Measurements from ENCODE around the gene PKN1. TPM values are rescaled to one million over a fixed set of nuclear protein-coding genes. Genes with fewer than 3 reads are reported as not detected.

The PKN1 gene
- total RNA-seq, 1 donor from 2014 or later: 85.9 TPM

DNA sequence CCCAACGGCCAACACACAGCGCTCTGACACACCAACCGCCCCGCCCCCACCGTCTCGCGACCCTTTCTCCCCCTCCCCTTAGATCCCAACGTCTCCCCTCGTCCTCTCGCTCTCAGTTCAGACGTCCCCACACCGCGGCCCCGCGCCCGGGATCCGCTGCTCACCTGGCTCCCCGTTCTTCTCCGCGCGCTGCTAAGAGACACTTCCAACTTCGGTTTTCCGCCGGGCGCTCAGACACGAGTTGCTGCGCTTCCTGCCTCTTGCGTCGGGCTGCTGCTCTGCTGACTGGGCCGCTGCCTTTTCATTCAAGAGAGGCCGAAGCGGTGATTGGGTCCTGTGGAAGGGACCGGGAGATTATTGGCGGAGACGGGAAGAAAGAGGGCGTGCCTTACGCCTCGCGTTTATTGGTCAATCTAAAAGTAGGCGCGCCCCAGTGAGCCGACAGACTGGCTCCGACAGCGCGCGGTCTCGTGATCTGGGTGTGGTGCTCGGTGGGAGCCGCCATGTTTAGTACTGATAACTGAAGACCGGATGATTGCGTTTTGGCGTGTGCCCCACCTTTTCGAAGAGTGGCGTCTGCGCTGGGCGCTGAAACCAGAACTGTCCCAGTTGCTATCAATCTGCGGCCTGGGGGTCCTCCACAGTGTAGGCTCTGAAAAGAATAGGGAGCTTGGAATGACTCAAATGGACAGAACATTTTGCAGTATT is 13.8 kb upstream of the PKN1 start, which contains the start of gene DDX39A:
Gene DDX39A, minus strand, starts transcription at position 236 of the 708 bp plus-strand sequence. CDS start 6,121 bp downstream, outside the sequence.
- peak within 1 kb of the TSS; percentile 99 for H3K27ac Mint-ChIP-seq
- peak within 1 kb of the TSS; percentile 94 for H3K4me3 Mint-ChIP-seq
- no peaks in the 10 kb centered on the region for H3K9me3 Mint-ChIP-seq
- H3K27me3 Mint-ChIP-seq (ENCODE audit: low read depth): no peaks in the 10 kb centered on the region
- H3K36me3 Mint-ChIP-seq: peaks cover 5% of the 10 kb centered on the region
- DNase-seq (ENCODE audit: low spot score in 2 of 2, unreplicated experiment in 2 of 2): peak; percentile 92 to 94
- peaks cover 25% of the 10 kb centered on the region for H3K4me1 Mint-ChIP-seq
- TF ChIP-seq, protein P1, sequence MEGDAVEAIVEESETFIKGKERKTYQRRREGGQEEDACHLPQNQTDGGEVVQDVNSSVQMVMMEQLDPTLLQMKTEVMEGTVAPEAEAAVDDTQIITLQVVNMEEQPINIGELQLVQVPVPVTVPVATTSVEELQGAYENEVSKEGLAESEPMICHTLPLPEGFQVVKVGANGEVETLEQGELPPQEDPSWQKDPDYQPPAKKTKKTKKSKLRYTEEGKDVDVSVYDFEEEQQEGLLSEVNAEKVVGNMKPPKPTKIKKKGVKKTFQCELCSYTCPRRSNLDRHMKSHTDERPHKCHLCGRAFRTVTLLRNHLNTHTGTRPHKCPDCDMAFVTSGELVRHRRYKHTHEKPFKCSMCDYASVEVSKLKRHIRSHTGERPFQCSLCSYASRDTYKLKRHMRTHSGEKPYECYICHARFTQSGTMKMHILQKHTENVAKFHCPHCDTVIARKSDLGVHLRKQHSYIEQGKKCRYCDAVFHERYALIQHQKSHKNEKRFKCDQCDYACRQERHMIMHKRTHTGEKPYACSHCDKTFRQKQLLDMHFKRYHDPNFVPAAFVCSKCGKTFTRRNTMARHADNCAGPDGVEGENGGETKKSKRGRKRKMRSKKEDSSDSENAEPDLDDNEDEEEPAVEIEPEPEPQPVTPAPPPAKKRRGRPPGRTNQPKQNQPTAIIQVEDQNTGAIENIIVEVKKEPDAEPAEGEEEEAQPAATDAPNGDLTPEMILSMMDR (IDR thresholded peaks at IDR 0.05; ENCODE audit: unreplicated experiment): no peak

DNA sequence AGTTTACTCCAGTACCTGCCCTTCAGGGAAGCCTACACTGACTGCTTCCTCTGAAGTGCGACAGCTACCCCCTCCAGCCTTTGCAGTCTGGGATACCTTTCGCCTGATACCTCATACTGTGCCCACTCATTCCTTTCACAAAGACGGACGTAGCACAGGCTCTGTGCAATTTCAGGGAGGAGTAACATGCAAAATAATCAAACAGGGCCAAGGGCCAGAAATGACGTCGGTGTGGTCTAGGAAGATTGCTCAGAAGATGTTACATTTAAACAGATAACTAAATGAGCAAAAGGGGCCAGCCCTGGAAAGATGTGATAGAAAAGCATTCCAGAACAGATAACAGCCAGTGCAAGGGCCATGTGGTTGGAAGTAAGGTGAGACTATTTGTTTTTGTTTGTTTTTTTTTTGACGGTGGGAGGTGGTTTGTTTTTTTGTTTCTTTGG is 7.4 kb upstream of the PKN1 start:
- Mint-ChIP-seq H3K4me3 (no peak overlapping the region), H3K27ac (peak overlapping the region; percentile 66), H3K4me1 (peaks cover 2% of the 10 kb centered on the region), H3K27me3 (ENCODE audit: low read depth) (peaks cover 5% of the 10 kb centered on the region), H3K36me3 (no peaks in the 10 kb centered on the region), H3K9me3 (no peaks in the 10 kb centered on the region)
- no peak for DNase-seq (ENCODE audit: low spot score in 2 of 2, unreplicated experiment in 2 of 2)
- TF ChIP-seq, protein P1 (IDR thresholded peaks at IDR 0.05; ENCODE audit: unreplicated experiment): no peak

DNA sequence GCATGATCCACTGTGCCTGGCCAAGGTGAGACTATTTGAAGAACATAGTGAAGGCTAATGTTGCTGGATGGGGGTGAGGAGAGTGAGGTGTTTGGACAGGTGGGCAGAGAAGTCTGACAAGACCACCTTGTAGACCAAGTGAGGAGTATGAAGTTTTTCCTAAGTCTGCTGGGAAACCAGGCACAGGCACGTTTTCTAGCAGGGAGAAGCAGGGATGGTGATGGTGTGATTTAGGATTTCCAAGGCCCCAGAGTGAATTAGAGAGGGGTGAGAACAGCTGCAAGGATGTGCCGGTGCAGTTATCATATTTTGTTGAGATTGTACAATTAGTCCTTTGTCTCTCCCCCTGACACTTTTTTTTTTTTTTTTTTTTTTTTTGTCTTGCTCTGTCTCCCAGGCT is 5.6 kb upstream of the PKN1 start:
- DNase-seq (ENCODE audit: low spot score in 2 of 2, unreplicated experiment in 2 of 2): no peak

DNA sequence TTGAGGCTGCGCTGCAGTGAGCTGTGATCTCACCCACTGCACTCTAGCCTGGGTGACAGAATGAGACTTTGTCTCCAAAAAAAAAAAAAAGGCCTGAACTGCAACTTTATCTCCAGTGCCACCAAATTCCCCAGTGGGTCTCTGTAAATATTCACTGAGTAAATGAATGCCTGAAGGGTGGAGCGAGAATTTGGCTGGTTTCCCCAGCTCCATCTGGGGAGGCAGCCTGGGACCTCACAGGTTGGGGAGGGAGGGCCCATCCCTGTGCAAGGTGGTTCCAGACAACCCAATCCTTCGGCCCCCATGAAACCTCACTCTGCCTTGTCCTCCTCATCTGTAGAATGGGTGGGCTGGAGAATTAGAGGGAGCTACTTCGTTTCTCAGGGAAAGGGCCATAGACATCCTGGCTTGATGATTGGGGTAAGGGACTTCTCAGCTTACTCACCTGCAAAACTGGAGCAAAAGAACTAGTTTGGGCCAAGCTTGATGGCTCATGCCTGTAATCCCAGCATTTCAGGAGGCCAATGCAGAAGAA is 4.2 kb upstream of the PKN1 start:
- Mint-ChIP-seq H3K4me1 (peaks cover 6% of the 10 kb centered on the region), H3K4me3 (no peak overlapping the region), H3K27me3 (ENCODE audit: low read depth) (peaks cover 16% of the 10 kb centered on the region), H3K27ac (no peak overlapping the region), H3K36me3 (no peaks in the 10 kb centered on the region), H3K9me3 (no peaks in the 10 kb centered on the region)
- DNase-seq (ENCODE audit: low spot score in 2 of 2, unreplicated experiment in 2 of 2): no peak
- TF ChIP-seq, protein P1 (IDR thresholded peaks at IDR 0.05; ENCODE audit: unreplicated experiment): no peak

More for the DNA sequence above, 5.6 kb upstream of the PKN1 start:
- Mint-ChIP-seq H3K4me3 (no peak overlapping the region), H3K27me3 (ENCODE audit: low read depth) (peaks cover 16% of the 10 kb centered on the region), H3K36me3 (no peaks in the 10 kb centered on the region), H3K9me3 (no peaks in the 10 kb centered on the region), H3K27ac (no peak overlapping the region), H3K4me1 (peaks cover 3% of the 10 kb centered on the region)
- TF ChIP-seq, protein P1 (IDR thresholded peaks at IDR 0.05; ENCODE audit: unreplicated experiment): no peak

DNA sequence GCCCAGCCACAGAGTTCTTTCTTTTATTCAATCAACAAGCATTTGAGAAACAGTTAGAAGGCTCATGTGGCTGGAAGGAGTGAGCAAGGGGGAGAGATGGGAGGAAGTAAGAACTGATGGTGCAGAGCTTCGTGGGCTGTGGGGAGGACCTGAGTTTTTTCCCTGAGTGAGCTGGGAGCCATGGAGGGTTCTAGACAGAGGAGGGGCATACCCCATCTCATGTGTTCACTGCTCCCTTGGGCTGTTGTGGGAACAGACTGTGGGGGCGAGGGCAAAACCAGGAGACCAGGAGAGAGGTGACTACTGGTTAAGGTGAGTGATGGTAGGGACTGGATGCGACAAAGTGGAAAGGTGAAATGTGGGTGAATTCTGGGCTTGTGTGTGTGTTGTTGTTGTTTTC is 2.4 kb upstream of the PKN1 start:
- no peaks in the 10 kb centered on the region for H3K36me3 Mint-ChIP-seq
- TF ChIP-seq, protein P1 (IDR thresholded peaks at IDR 0.05; ENCODE audit: unreplicated experiment): no peak
- no peak for DNase-seq (ENCODE audit: low spot score in 2 of 2, unreplicated experiment in 2 of 2)
- H3K9me3 Mint-ChIP-seq: no peaks in the 10 kb centered on the region
- H3K27me3 Mint-ChIP-seq (ENCODE audit: low read depth): peaks cover 16% of the 10 kb centered on the region
- peak overlapping the region; percentile 38 for H3K4me3 Mint-ChIP-seq
- H3K27ac Mint-ChIP-seq: no peak overlapping the region
- peaks cover 17% of the 10 kb centered on the region for H3K4me1 Mint-ChIP-seq

All from mesothelial cell of epicardium (in vitro differentiated cells).